PFSK-1 (cell line): ENCODE results near the gene PRDM16.

ENCODE experiments used
- FOXP2 ChIP-seq: optimal IDR thresholded peaks from 2 replicates; pipeline ENCODE3; 2011; ENCODE audit warnings: borderline replicate concordance, control low read depth, inconsistent platforms; ENCODE audit not compliant: insufficient read depth; ENCODE audit errors: extremely low read length, extremely low read depth
- POLR2AphosphoS5 ChIP-seq: IDR thresholded peaks from 2 replicates; pipeline ENCODE4 v1.6.1; 2012; ENCODE audit warnings: low read depth, mild to moderate bottlenecking, control low read depth, low read length, moderate library complexity
- REST ChIP-seq, 2 experiments: IDR thresholded peaks; 2 replicates each; pipeline versions ENCODE4 v1.6.1 to v1.8.0; 2011 to 2012; ENCODE audit warnings: low read depth in 2 of 2, low read length in 2 of 2, control low read depth in 1 of 2, inconsistent platforms in 1 of 2, mild to moderate bottlenecking in 1 of 2, moderate library complexity in 1 of 2; ENCODE audit not compliant: insufficient read depth in 1 of 2
- SIN3A ChIP-seq: IDR thresholded peaks from 2 replicates; pipeline ENCODE4 v1.6.1; 2012; ENCODE audit warnings: mild to moderate bottlenecking, low read length, moderate library complexity, borderline replicate concordance; ENCODE audit not compliant: insufficient read depth
- TAF1 ChIP-seq: IDR thresholded peaks from 2 replicates; pipeline ENCODE4 v1.6.1; 2012; ENCODE audit warnings: low read length, control low read depth, borderline replicate concordance; ENCODE audit not compliant: insufficient read depth

The PRDM16 gene

GRCh38 chr1:3405974-3406867 is 337.2 kb downstream of the PRDM16 start:
- TF ChIP-seq REST (IDR thresholded peaks at IDR 0.05; ENCODE audit: insufficient read depth in 1 of 2, low read depth in 2 of 2, low read length in 2 of 2) (no peak), TAF1 (no peak), POLR2AphosphoS5 (no peak), FOXP2 (no peak), SIN3A (no peak)

GRCh38 chr1:3407021-3407420 is 338.0 kb downstream of the PRDM16 start:
- TF ChIP-seq REST (IDR thresholded peaks at IDR 0.05; ENCODE audit: insufficient read depth in 1 of 2, low read depth in 2 of 2, low read length in 2 of 2) (no peak), FOXP2 (no peak), SIN3A (no peak), POLR2AphosphoS5 (no peak), TAF1 (no peak)

GRCh38 chr1:3408751-3409266 is 339.8 kb downstream of the PRDM16 start:
- TF ChIP-seq REST (IDR thresholded peaks at IDR 0.05; ENCODE audit: insufficient read depth in 1 of 2, low read depth in 2 of 2, low read length in 2 of 2) (no peak), FOXP2 (no peak), POLR2AphosphoS5 (no peak), TAF1 (no peak), SIN3A (no peak)

GRCh38 chr1:3409366-3410141 is 340.6 kb downstream of the PRDM16 start:
- TF ChIP-seq SIN3A (no peak), POLR2AphosphoS5 (no peak), TAF1 (no peak), FOXP2 (no peak), REST (IDR thresholded peaks at IDR 0.05; ENCODE audit: insufficient read depth in 1 of 2, low read depth in 2 of 2, low read length in 2 of 2) (no peak)
